ENCODE measurements around the gene ZNF311.

GRCh38 chr6:29025927-29026585 is 20.9 kb upstream of the ZNF311 start:
- TF ChIP-seq MAX (IDR thresholded peaks at IDR 0.05) (no peak), EGR1 (IDR thresholded peaks at IDR 0.05) (no peak), EP300 (IDR thresholded peaks at IDR 0.05; ENCODE audit: borderline replicate concordance) (no peak), NFIC (IDR thresholded peaks at IDR 0.05) (no peak), TAF1 (IDR thresholded peaks at IDR 0.05; ENCODE audit: low read depth) (no peak), REST (IDR thresholded peaks at IDR 0.05; ENCODE audit: low read depth) (no peak), RAD21 (IDR thresholded peaks at IDR 0.05; ENCODE audit: low read depth) (no peak), YY1 (IDR thresholded peaks at IDR 0.05; ENCODE audit: low read depth) (no peak), FOXM1 (IDR thresholded peaks at IDR 0.05; ENCODE audit: borderline replicate concordance, low read depth) (no peak), TEAD4 (IDR thresholded peaks at IDR 0.05) (no peak), USF1 (IDR thresholded peaks at IDR 0.05) (no peak), CEBPB (IDR thresholded peaks at IDR 0.05) (no peak), ZBTB7A (IDR thresholded peaks at IDR 0.05; ENCODE audit: low read depth) (no peak)
